Lower lobe of right lung (tissue), 2 donors: ENCODE measurements around the gene CSMD2. TPM values are rescaled to one million over a fixed set of nuclear protein-coding genes. Genes with fewer than 3 reads are reported as not detected.

Source experiments
- ATAC-seq, 2 donors: fragments of 200-7000 bp; cut with Tn5 transposase; one replicate each; pipeline ENCODE4 v1.9.1; 2020 to 2022; ENCODE audit warnings: mild to moderate bottlenecking in 2 of 2, moderate library complexity in 2 of 2
- DNase-seq: peaks from one replicate; pipeline ENCODE4 v3.0.0-alpha.2; 2020
- H3K27ac ChIP-seq: fragments of 200-600 bp; one replicate; pipeline ENCODE4 v1.8.0; 2022
- H3K27me3 ChIP-seq: fragments of 200-600 bp; one replicate; pipeline ENCODE4 v1.8.0; 2022; ENCODE audit warnings: low read depth
- H3K36me3 ChIP-seq: fragments of 200-600 bp; one replicate; pipeline ENCODE4 v1.8.0; 2022; ENCODE audit warnings: mild to moderate bottlenecking
- H3K4me1 ChIP-seq: fragments of 200-600 bp; one replicate; pipeline ENCODE4 v1.8.0; 2022
- H3K4me3 ChIP-seq: fragments of 200-600 bp; one replicate; pipeline ENCODE4 v1.8.0; 2022; ENCODE audit warnings: mild to moderate bottlenecking
- H3K9me3 ChIP-seq: fragments of 200-600 bp; one replicate; pipeline ENCODE4 v1.8.0; 2022
- intact Hi-C: fragments of 100-400 bp; cut with DNase I; formaldehyde crosslinking; loops from one replicate; pipeline ENCODE4 v1.11.0; 2022
- total RNA-seq: library from RNA; stranded (reverse); fragmentation: NEBNext Ultra II Directional; extraction: Animal tissue kit (Norgen Biotek cat#: 25700); gene quantifications from one replicate; pipeline ENCODE4 v1.2.1, GENCODE V29; 2021
- TF ChIP-seq, protein P1 (sequence below): fragments of 200-600 bp; IDR thresholded peaks from one replicate; pipeline ENCODE4 v1.8.0; 2022; ENCODE audit warnings: antibody characterized with exemption, mild to moderate bottlenecking
- donor health status: DM: no; HTN: yes; CAD: no; lungs with severe emphysema.

The CSMD2 gene
- total RNA-seq, 1 donor from 2014 or later: 1.1 TPM

GRCh38 chr1:34176830-34177603 lies 12.0 kb upstream of the CSMD2 start, which contains the start of gene C1orf94:
Gene C1orf94 (plus strand): TSS chr1:34176907. CDS start chr1:34177790, 883 bp downstream.
- H3K4me1 ChIP-seq: no peaks in the 10 kb centered on the region
- no peak within 1 kb of the TSS for H3K27ac ChIP-seq
- intact Hi-C loops: no loop called here
- DNase-seq (no peak), ATAC-seq (peak in 1 of 2 donors; percentile 51)
- TF ChIP-seq, protein P1, sequence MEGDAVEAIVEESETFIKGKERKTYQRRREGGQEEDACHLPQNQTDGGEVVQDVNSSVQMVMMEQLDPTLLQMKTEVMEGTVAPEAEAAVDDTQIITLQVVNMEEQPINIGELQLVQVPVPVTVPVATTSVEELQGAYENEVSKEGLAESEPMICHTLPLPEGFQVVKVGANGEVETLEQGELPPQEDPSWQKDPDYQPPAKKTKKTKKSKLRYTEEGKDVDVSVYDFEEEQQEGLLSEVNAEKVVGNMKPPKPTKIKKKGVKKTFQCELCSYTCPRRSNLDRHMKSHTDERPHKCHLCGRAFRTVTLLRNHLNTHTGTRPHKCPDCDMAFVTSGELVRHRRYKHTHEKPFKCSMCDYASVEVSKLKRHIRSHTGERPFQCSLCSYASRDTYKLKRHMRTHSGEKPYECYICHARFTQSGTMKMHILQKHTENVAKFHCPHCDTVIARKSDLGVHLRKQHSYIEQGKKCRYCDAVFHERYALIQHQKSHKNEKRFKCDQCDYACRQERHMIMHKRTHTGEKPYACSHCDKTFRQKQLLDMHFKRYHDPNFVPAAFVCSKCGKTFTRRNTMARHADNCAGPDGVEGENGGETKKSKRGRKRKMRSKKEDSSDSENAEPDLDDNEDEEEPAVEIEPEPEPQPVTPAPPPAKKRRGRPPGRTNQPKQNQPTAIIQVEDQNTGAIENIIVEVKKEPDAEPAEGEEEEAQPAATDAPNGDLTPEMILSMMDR: no peak
- H3K36me3 ChIP-seq: no peaks in the 10 kb centered on the region
- H3K27me3 ChIP-seq: peaks cover 58% of the 10 kb centered on the region
- H3K4me3 ChIP-seq: no peak within 1 kb of the TSS
- H3K9me3 ChIP-seq: no peaks in the 10 kb centered on the region

DNA sequence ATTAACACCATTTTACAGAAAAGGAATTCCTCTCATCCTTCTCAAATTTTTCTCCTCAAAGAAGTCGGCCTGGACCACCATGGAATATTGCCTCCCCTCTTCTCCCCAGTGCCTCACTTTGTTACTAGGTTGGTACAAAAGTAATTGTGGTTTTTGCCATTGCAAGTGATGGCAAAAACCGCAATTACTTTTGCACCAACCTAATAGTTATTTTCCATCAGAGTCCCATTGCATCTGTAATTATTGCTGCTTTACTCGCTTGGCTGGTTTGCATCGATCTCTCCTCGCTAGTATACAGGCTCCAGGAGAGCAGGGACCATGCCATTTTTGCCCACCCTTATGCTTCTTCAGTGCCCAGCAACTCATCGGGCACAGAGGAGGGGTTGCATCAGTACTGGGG lies 10.7 kb upstream of the CSMD2 start:
- Histone ChIP-seq H3K4me1 (no peaks in the 10 kb centered on the region), H3K27ac (no peak overlapping the region), H3K9me3 (no peaks in the 10 kb centered on the region), H3K36me3 (no peaks in the 10 kb centered on the region), H3K4me3 (no peak overlapping the region), H3K27me3 (peaks cover 62% of the 10 kb centered on the region)
- DNase-seq (no peak), ATAC-seq (no peak)
- TF ChIP-seq, protein P1: no peak
- intact Hi-C loops: no loop called here

GRCh38 chr1:34167389-34167788 lies 2.4 kb upstream of the CSMD2 start:
- TF ChIP-seq, protein P1: no peak
- no peaks in the 10 kb centered on the region for H3K36me3 ChIP-seq
- peaks cover 20% of the 10 kb centered on the region for H3K4me1 ChIP-seq
- no peak for DNase-seq
- peaks cover 70% of the 10 kb centered on the region for H3K27me3 ChIP-seq
- H3K4me3 ChIP-seq: no peak overlapping the region
- ATAC-seq: no peak
- no peak overlapping the region for H3K27ac ChIP-seq
- no peaks in the 10 kb centered on the region for H3K9me3 ChIP-seq
- intact Hi-C loops: no loop called here

- intact Hi-C loops: no loop called here
- H3K4me1 ChIP-seq: peaks cover 20% of the 10 kb centered on the region
- TF ChIP-seq, protein P1: no peak
- H3K27me3 ChIP-seq: peaks cover 70% of the 10 kb centered on the region
- ATAC-seq (no peak), DNase-seq (no peak)
- no peaks in the 10 kb centered on the region for H3K36me3 ChIP-seq
- H3K27ac ChIP-seq: no peak overlapping the region
- no peaks in the 10 kb centered on the region for H3K9me3 ChIP-seq
- H3K4me3 ChIP-seq: no peak overlapping the region
Measured at GRCh38 chr1:34166625-34167361, 1.8 kb upstream of the CSMD2 start.

DNA sequence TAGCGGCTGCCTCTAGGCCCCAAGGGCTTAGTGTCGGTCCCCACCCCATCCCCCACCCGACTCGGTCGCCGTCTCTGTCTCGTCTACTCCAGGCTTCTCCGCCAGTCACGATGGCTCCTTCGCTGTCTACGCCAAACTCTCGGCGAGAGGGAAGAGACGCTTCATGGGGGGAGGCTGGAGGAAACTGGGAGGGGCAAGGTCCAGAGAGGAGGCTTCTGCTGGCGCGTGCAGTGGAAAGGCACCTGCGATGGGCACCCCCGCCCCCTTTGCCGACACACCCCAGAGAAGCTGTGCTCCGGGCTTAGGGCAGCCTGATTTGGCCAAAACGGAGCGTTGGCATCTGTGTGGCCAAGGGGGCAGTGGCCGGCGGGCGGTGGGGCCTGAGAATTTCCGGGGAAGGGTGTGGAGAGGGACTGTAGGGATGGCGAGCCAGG lies 1.2 kb upstream of the CSMD2 start:
- Histone ChIP-seq H3K9me3 (no peaks in the 10 kb centered on the region), H3K27me3 (peaks cover 74% of the 10 kb centered on the region), H3K4me3 (no peak overlapping the region), H3K36me3 (no peaks in the 10 kb centered on the region), H3K4me1 (peaks cover 20% of the 10 kb centered on the region), H3K27ac (no peak overlapping the region)
- TF ChIP-seq, protein P1: no peak
- no peak for ATAC-seq
- intact Hi-C loops: no loop called here
- no peak for DNase-seq
